Endothelial cell of umbilical vein (primary cell): ENCODE measurements around the gene KCND2. TPM values are rescaled to one million over a fixed set of nuclear protein-coding genes. Genes with fewer than 3 reads are reported as not detected.
A peak's percentile ranks its signal among the peaks of the same experiment; 100 is the strongest.

Experiments used
- BruUV-seq: library from RNA; stranded (reverse); fragments of 400-500 nt; replicated peaks from 2 replicates; lab custom pipeline; 2021; lab: Mats Ljungman, UMichigan
- CTCF ChIA-PET: fragments of 300-600, 350-600 bp; sonication (Branson Sonifier 250); formaldehyde crosslinking; loops from one replicate; lab custom pipeline; 2021; ENCODE audit warnings: antibody characterized with exemption, inconsistent platforms; lab: Charles Lee
- POLR2A ChIA-PET: fragments of 300-600, 350-600 bp; sonication (Branson Sonifier 250); formaldehyde crosslinking; loops from one replicate; lab custom pipeline; 2021; ENCODE audit warnings: antibody characterized with exemption, inconsistent platforms; lab: Charles Lee
- DNase-seq: peaks from one replicate; pipeline ENCODE4 v3.0.0-alpha.2; 2011; ENCODE audit warnings: low read depth, low spot score
- FAIRE-seq: peaks from 2 replicates; lab custom pipeline; 2011; peaks lifted over from hg19 to GRCh38; lab: Jason Lieb, UNC
- H2AFZ ChIP-seq: 2 replicates; pipeline ENCODE4 v1.6.0; 2012; ENCODE audit warnings: low read depth, low read length, control low read depth, inconsistent platforms
- H3K27ac ChIP-seq: 2 replicates; pipeline ENCODE4 v1.5.1; 2011; ENCODE audit warnings: low read depth, mild to moderate bottlenecking, control low read depth, low read length, moderate library complexity; ENCODE audit not compliant: insufficient read depth
- H3K27me3 ChIP-seq, 2 experiments: 2 replicates each; pipeline versions ENCODE4 v1.6.0 to v1.6.1; 2011; ENCODE audit warnings: low read length in 2 of 2, mixed read lengths in 1 of 2; ENCODE audit not compliant: control insufficient read depth in 2 of 2, insufficient read depth in 2 of 2
- H3K36me3 ChIP-seq, 2 experiments: 2 replicates in 1 of 2; 3 replicates in 1 of 2; pipeline ENCODE4 v1.5.1; 2011; ENCODE audit warnings: low read length in 2 of 2, mild to moderate bottlenecking in 1 of 2, moderate library complexity in 1 of 2; ENCODE audit not compliant: control insufficient read depth in 2 of 2, insufficient read depth in 2 of 2; ENCODE audit errors: extremely low read depth in 1 of 2
- H3K4me1 ChIP-seq: 3 replicates; pipeline ENCODE4 v1.5.1; 2011; ENCODE audit warnings: mild to moderate bottlenecking, low read length; ENCODE audit not compliant: control insufficient read depth, insufficient read depth; ENCODE audit errors: extremely low read depth
- H3K4me2 ChIP-seq: 2 replicates; pipeline ENCODE4 v1.6.1; 2011; ENCODE audit warnings: low read length, control low read depth, mixed read lengths; ENCODE audit not compliant: insufficient read depth
- H3K4me3 ChIP-seq, 3 experiments: fragments of 200-600 bp in 1 of 3; sonication (generic), shearing (Covaris generic) in 1 of 3; replicated peaks in 1 of 3; 2 replicates each; pipeline ENCODE4 v1.5.1; 2011 to 2016; ENCODE audit warnings: control low read depth in 3 of 3, low read length in 3 of 3, mild to moderate bottlenecking in 2 of 3, inconsistent platforms in 1 of 3, low read depth in 1 of 3, moderate library complexity in 1 of 3; ENCODE audit not compliant: insufficient read depth in 1 of 3
- H3K79me2 ChIP-seq: 2 replicates; pipeline ENCODE4 v1.6.0; 2012; ENCODE audit warnings: low read length, inconsistent platforms; ENCODE audit not compliant: control insufficient read depth, insufficient read depth
- H3K9ac ChIP-seq: replicated peaks from 2 replicates; pipeline ENCODE3; 2011; ENCODE audit warnings: low read length, control low read depth; ENCODE audit not compliant: insufficient read depth; ENCODE audit errors: extremely low read depth
- H3K9me1 ChIP-seq: replicated peaks from 3 replicates; pipeline ENCODE4 v1.6.0; 2011; ENCODE audit warnings: mild to moderate bottlenecking, low read length; ENCODE audit not compliant: control insufficient read depth, insufficient read depth; ENCODE audit errors: extremely low read depth
- H3K9me3 ChIP-seq: replicated peaks from 2 replicates; pipeline ENCODE4 v1.5.1; 2012; ENCODE audit warnings: low read length, inconsistent platforms; ENCODE audit not compliant: control insufficient read depth, insufficient read depth
- H4K20me1 ChIP-seq: replicated peaks from 2 replicates; pipeline ENCODE3; 2011; ENCODE audit warnings: mild to moderate bottlenecking, low read length; ENCODE audit not compliant: control insufficient read depth, insufficient read depth; ENCODE audit errors: extremely low read depth
- EZH2 ChIP-seq: IDR thresholded peaks from 2 replicates; pipeline ENCODE4 v1.6.1; 2012; ENCODE audit warnings: borderline replicate concordance, low read depth, mild to moderate bottlenecking, moderate library complexity, low read length, inconsistent platforms; ENCODE audit not compliant: severe bottlenecking
- FOS ChIP-seq: IDR thresholded peaks from 2 replicates; pipeline ENCODE4 v1.6.1; 2011; ENCODE audit warnings: mild to moderate bottlenecking, low read length, moderate library complexity, borderline replicate concordance; ENCODE audit not compliant: insufficient read depth
- GATA2 ChIP-seq: IDR thresholded peaks from 2 replicates; pipeline ENCODE4 v1.7.0; 2011; ENCODE audit warnings: low read depth, mild to moderate bottlenecking, moderate library complexity, mixed read lengths, low read length; ENCODE audit not compliant: insufficient read length, insufficient read depth
- JUN ChIP-seq: IDR thresholded peaks from 2 replicates; pipeline ENCODE4 v1.6.1; 2011; ENCODE audit warnings: borderline replicate concordance, low read depth; ENCODE audit not compliant: insufficient read length, insufficient read depth
- MAX ChIP-seq: IDR thresholded peaks from 2 replicates; pipeline ENCODE4 v1.6.1; 2011; ENCODE audit not compliant: insufficient read depth, insufficient read length
- MYC ChIP-seq: IDR thresholded peaks from one replicate; pipeline ENCODE4 v1.6.1; 2011; ENCODE audit warnings: mild to moderate bottlenecking, low read depth, low read length
- POLR2A ChIP-seq: IDR thresholded peaks from 2 replicates; pipeline ENCODE4 v1.6.1; 2012; ENCODE audit warnings: low read depth, mild to moderate bottlenecking, control low read depth, low read length
- POLR2AphosphoS5 ChIP-seq: IDR thresholded peaks from 2 replicates; pipeline ENCODE4 v1.6.1; 2012; ENCODE audit warnings: low read depth, mild to moderate bottlenecking, control low read depth, low read length, moderate library complexity; ENCODE audit not compliant: insufficient read depth
- dilution Hi-C: fragments of 300-500 bp; cut with MboI; formaldehyde crosslinking; loops from one replicate; pipeline ENCODE4 v1.15.0; 2019; ENCODE audit warnings: low sequenced_read_pairs; ENCODE audit not compliant: extremely low pct_ligation_motif_present
- intact Hi-C: fragments of 100-400 bp; cut with micrococcal nuclease; formaldehyde crosslinking; loops from one replicate; pipeline ENCODE4 v1.10.0; 2022
- polyA plus RNA-seq, 4 experiments: library from polyadenylated mRNA; depleted of rRNA in 3 of 4; stranded (reverse) in 3 of 4; unstranded in 1 of 4; fragments of >200 nt; gene quantifications; 2 replicates each; pipeline versions ENCODE4 v1.2.1 to v1.2.3, GENCODE V29; 2011 to 2012; ENCODE audit warnings: missing spikeins in 1 of 4
- total RNA-seq: library from RNA; stranded (reverse); gene quantifications from 2 replicates; pipeline ENCODE4 v1.2.3, GENCODE V29; 2021
- TF ChIP-seq, protein P1 (sequence below), 2 donors: IDR thresholded peaks; 1 replicate in 1 of 2; 2 replicates in 1 of 2; pipeline ENCODE4 v1.5.1; 2011; ENCODE audit warnings: low read length in 2 of 2, mild to moderate bottlenecking in 2 of 2, moderate library complexity in 2 of 2, control low read depth in 1 of 2, inconsistent platforms in 1 of 2, low read depth in 1 of 2; ENCODE audit not compliant: insufficient read depth in 1 of 2; ENCODE audit errors: extremely low read depth in 1 of 2

KCND2 gene
- total and polyA plus RNA-seq, 2 donors (not counting 3 experiments of a cell fraction or from before 2014, with no cell fraction given), result not detected

DNA sequence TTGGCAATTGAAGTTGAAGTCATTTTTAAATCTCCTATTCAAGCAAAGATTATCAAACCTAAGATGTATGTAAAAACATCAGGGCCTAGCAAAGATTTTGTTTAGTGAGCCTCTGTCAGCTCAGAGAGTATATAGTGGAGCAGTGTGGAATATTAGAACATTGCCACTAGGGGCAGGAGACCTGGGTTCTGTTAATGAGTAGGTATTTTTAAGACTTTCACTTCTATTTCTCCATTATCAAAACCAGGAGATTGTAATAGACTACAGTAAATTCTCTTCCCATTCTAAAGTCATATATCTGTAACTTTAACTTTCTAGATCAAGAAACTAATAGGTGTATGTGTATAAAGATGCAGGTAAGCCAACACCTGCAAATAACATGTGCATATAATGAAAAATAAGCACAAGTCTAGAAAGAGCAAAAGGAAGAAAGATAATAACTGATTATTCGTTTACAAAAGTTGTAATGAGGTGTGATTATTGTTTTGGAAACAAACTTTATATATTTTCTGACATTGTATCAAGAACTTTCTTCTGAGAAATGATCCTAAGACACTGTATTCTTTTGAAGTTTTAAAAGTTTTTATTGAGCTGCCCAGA lies 64.4 kb downstream of the KCND2 start:
- ChIA-PET CTCF (interaction anchor here (0.7 to 2.5 kb wide), 14 partner anchors 9 to 200 kb away, joined by 3 to 7 read pairs (median 4); partner anchors contain the start of gene KCND2), POLR2A (no interaction called here)
- dilution Hi-C loops, result no loop called here
- no peaks in the 10 kb centered on the region for H4K20me1 ChIP-seq
- intact Hi-C loops, result no loop called here
- H3K4me3 ChIP-seq, result no peak overlapping the region
- peaks cover 1% of the 10 kb centered on the region for H3K9me1 ChIP-seq
- DNase-seq (peak; percentile 11), FAIRE-seq (no peak)
- BruUV-seq, result no TSS peak
- H3K27ac ChIP-seq, result no peak overlapping the region
- no peaks in the 10 kb centered on the region for H3K27me3 ChIP-seq
- H2AFZ ChIP-seq, result no peak overlapping the region
- no peaks in the 10 kb centered on the region for H3K79me2 ChIP-seq
- H3K9me3 ChIP-seq, result no peaks in the 10 kb centered on the region
- TF ChIP-seq, protein P1, sequence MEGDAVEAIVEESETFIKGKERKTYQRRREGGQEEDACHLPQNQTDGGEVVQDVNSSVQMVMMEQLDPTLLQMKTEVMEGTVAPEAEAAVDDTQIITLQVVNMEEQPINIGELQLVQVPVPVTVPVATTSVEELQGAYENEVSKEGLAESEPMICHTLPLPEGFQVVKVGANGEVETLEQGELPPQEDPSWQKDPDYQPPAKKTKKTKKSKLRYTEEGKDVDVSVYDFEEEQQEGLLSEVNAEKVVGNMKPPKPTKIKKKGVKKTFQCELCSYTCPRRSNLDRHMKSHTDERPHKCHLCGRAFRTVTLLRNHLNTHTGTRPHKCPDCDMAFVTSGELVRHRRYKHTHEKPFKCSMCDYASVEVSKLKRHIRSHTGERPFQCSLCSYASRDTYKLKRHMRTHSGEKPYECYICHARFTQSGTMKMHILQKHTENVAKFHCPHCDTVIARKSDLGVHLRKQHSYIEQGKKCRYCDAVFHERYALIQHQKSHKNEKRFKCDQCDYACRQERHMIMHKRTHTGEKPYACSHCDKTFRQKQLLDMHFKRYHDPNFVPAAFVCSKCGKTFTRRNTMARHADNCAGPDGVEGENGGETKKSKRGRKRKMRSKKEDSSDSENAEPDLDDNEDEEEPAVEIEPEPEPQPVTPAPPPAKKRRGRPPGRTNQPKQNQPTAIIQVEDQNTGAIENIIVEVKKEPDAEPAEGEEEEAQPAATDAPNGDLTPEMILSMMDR (IDR thresholded peaks at IDR 0.05; ENCODE audit: extremely low read depth in 1 of 2, insufficient read depth in 1 of 2, low read depth in 1 of 2, low read length in 2 of 2), result peak; percentile 31 to 55
- TF ChIP-seq EZH2, result no peak
- H3K36me3 ChIP-seq, result no peaks in the 10 kb centered on the region
- no peaks in the 10 kb centered on the region for H3K4me1 ChIP-seq
- H3K4me2 ChIP-seq, result no peak overlapping the region
- no peak overlapping the region for H3K9ac ChIP-seq

DNA sequence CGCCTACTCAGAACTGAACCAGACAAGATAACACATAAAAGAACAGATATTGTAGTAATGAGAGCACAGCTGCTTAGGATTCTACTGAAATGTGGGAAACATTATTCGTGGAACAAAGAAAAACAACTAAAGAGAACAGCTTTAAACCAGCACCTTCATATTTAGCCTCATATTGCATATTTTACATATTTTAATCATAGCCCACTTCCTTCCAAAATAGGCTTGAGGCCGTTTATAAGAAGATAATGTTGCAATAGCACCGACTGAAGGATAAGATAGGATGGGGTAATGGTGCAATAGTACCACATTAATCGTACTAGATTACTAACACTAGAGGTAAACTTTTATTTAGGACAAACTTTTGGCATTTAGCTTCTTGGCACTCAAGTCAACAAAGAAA lies 71.3 kb downstream of the KCND2 start:
- Histone ChIP-seq H3K36me3 (no peaks in the 10 kb centered on the region), H3K27me3 (no peaks in the 10 kb centered on the region), H3K9me3 (no peaks in the 10 kb centered on the region), H3K79me2 (no peaks in the 10 kb centered on the region), H3K27ac (no peak overlapping the region), H3K4me1 (no peaks in the 10 kb centered on the region), H4K20me1 (no peaks in the 10 kb centered on the region), H3K4me2 (no peak overlapping the region), H3K9me1 (no peaks in the 10 kb centered on the region), H2AFZ (no peak overlapping the region), H3K4me3 (no peak overlapping the region), H3K9ac (no peak overlapping the region)
- FAIRE-seq (no peak), DNase-seq (no peak)
- ChIA-PET POLR2A (no interaction called here), CTCF (interaction anchor here (1.3 kb wide), 1 partner anchor 24 kb away, joined by 3 read pairs; no protein-coding TSS in a partner anchor)
- dilution Hi-C loops, result no loop called here
- intact Hi-C loops, result no loop called here
- TF ChIP-seq EZH2 (no peak), JUN (no peak), FOS (no peak), POLR2A (no peak), MAX (no peak), MYC (no peak), POLR2AphosphoS5 (no peak), GATA2 (no peak)
- TF ChIP-seq, protein P1 (IDR thresholded peaks at IDR 0.05; ENCODE audit: extremely low read depth in 1 of 2, insufficient read depth in 1 of 2, low read depth in 1 of 2, low read length in 2 of 2), result no peak
- BruUV-seq, result no TSS peak
